K562 (cell line): ENCODE results near the gene TUBA1B. TPM values are rescaled to one million over a fixed set of nuclear protein-coding genes. Genes with fewer than 3 reads are reported as not detected.

Experiments
- ATAC-seq: fragments of 200-7000 bp; cut with Tn5 transposase; 3 replicates; pipeline ENCODE4 v1.9.1; 2020; ENCODE audit warnings: moderate library complexity
- BruUV-seq: library from RNA; stranded (reverse); fragments of 400-500 nt; replicated peaks from 2 replicates; lab custom pipeline; 2021; lab: Mats Ljungman, UMichigan
- CTCF ChIA-PET: fragments of 300-600 bp; formaldehyde crosslinking; extraction: SDS; loops from one replicate; lab custom pipeline; 2021; ENCODE audit warnings: low intra/inter-chr PET ratio; lab: Yijun Ruan, JAX
- POLR2A ChIA-PET: fragments of 300-600, 350-650 bp; sonication (Branson Sonifier 250); formaldehyde crosslinking; extraction: SDS; loops from one replicate; lab custom pipeline; 2021; ENCODE audit warnings: antibody characterized with exemption, inconsistent platforms; lab: Yijun Ruan, JAX
- DNase-seq, 4 experiments: peaks; one replicate each; pipeline versions ENCODE4 v3.0.0 to v3.0.0-alpha.2; 2011 to 2018; ENCODE audit warnings: low spot score in 3 of 4, mixed read lengths in 3 of 4; ENCODE audit errors: extremely low read depth in 1 of 4
- FAIRE-seq: peaks from 2 replicates; lab custom pipeline; 2011; peaks lifted over from hg19 to GRCh38; lab: Jason Lieb, UNC
- H2AFZ ChIP-seq: 2 replicates; pipeline ENCODE4 v1.6.0; 2011; ENCODE audit warnings: low read depth, low read length, control low read depth, inconsistent platforms
- H3K27ac ChIP-seq: fragments of 200-600 bp; 3 replicates; pipeline ENCODE4 v1.8.0; 2011; ENCODE audit warnings: low read depth, mild to moderate bottlenecking, control low read depth, inconsistent platforms, low read length, moderate library complexity, mixed read lengths; ENCODE audit errors: extremely low read depth
- H3K27me3 ChIP-seq, 2 experiments: fragments of 300-600 bp in 1 of 2; 2 replicates in 1 of 2; 3 replicates in 1 of 2; pipeline versions ENCODE4 v1.6.0 to v1.8.0; 2011; ENCODE audit warnings: inconsistent platforms in 2 of 2, low read length in 2 of 2, mild to moderate bottlenecking in 1 of 2, mixed read lengths in 1 of 2, moderate library complexity in 1 of 2; ENCODE audit not compliant: control insufficient read depth in 2 of 2, insufficient read depth in 2 of 2
- H3K36me3 ChIP-seq: fragments of 300-600 bp; 3 replicates; pipeline ENCODE4 v1.8.0; 2011; ENCODE audit warnings: mild to moderate bottlenecking, low read length, inconsistent platforms; ENCODE audit not compliant: control insufficient read depth, insufficient read depth
- H3K4me1 ChIP-seq, 2 experiments: fragments of 200-600 bp in 1 of 2; replicated peaks in 1 of 2; 2 replicates in 1 of 2; 3 replicates in 1 of 2; pipeline versions ENCODE4 v1.5.1 to v1.8.0; 2011; ENCODE audit warnings: inconsistent platforms in 2 of 2, low read length in 2 of 2, mild to moderate bottlenecking in 1 of 2, mixed read lengths in 1 of 2, moderate library complexity in 1 of 2; ENCODE audit not compliant: control insufficient read depth in 2 of 2, insufficient read depth in 2 of 2
- H3K4me2 ChIP-seq: 2 replicates; pipeline ENCODE4 v1.6.1; 2011; ENCODE audit warnings: low read length, control low read depth, inconsistent platforms, mixed read lengths; ENCODE audit not compliant: insufficient read depth
- H3K4me3 ChIP-seq: fragments of 200-600 bp; sonication (generic), shearing (Covaris generic); 2 replicates; pipeline ENCODE4 v1.5.1; 2016; ENCODE audit warnings: control low read depth, inconsistent platforms
- H3K79me2 ChIP-seq: fragments of 200-600 bp; 3 replicates; pipeline ENCODE4 v1.8.0; 2011; ENCODE audit warnings: low read length, inconsistent platforms; ENCODE audit not compliant: control insufficient read depth, insufficient read depth
- H3K9ac ChIP-seq, 2 experiments: 2 replicates each; pipeline versions ENCODE4 v1.6.0 to v1.6.1; 2011; ENCODE audit warnings: low read depth in 2 of 2, low read length in 2 of 2, control low read depth in 1 of 2, inconsistent platforms in 1 of 2, mild to moderate bottlenecking in 1 of 2, mixed read lengths in 1 of 2; ENCODE audit not compliant: insufficient read depth in 1 of 2
- H3K9me1 ChIP-seq: one replicate; pipeline ENCODE4 v1.6.0; 2011; ENCODE audit warnings: inconsistent platforms, mild to moderate bottlenecking, low read length, moderate library complexity; ENCODE audit not compliant: control insufficient read depth, insufficient read depth
- H3K9me3 ChIP-seq: replicated peaks from 2 replicates; pipeline ENCODE4 v1.5.1; 2011; ENCODE audit warnings: low read depth, low read length, inconsistent platforms; ENCODE audit not compliant: control insufficient read depth, insufficient read depth
- H4K20me1 ChIP-seq: replicated peaks from 2 replicates; pipeline ENCODE4 v1.6.1; 2011; ENCODE audit warnings: low read length, inconsistent platforms, mixed read lengths; ENCODE audit not compliant: control insufficient read depth, insufficient read depth
- CSDE1 ChIP-seq, 2 experiments: fragments of 450-650 bp; IDR thresholded peaks; 2 replicates each; pipeline ENCODE4 v1.6.1; 2016; ENCODE audit warnings: mild to moderate bottlenecking in 1 of 2
- ELF4 ChIP-seq: fragments of 450-650 bp; formaldehyde crosslinking; IDR thresholded peaks from 2 replicates; pipeline ENCODE4 v1.4.0; 2022; ENCODE audit warnings: missing genetic modification characterization
- MLLT1 ChIP-seq, 2 experiments: fragments of 450-650 bp; IDR thresholded peaks; 2 replicates each; pipeline ENCODE4 v1.6.1; 2016
- NR0B1 ChIP-seq: fragments of 450-650 bp; IDR thresholded peaks from one replicate; pipeline ENCODE4 v1.6.1; 2018; ENCODE audit warnings: mild to moderate bottlenecking, moderate library complexity; ENCODE audit not compliant: partially characterized antibody
- PHF8 ChIP-seq: fragments of 200-600 bp; sonication (generic); IDR thresholded peaks from 2 replicates; pipeline ENCODE4 v1.6.1; 2012; ENCODE audit warnings: mixed run types, mild to moderate bottlenecking, inconsistent platforms, low read length, moderate library complexity, borderline replicate concordance
- PYGO2 ChIP-seq: fragments of 450-650 bp; IDR thresholded peaks from 2 replicates; pipeline ENCODE4 v1.6.1; 2016; ENCODE audit warnings: mild to moderate bottlenecking, missing genetic modification characterization, moderate library complexity, missing compliant biosample characterization
- RBFOX2 ChIP-seq: fragments of 200-400 bp; formaldehyde crosslinking; IDR thresholded peaks from 2 replicates; pipeline ENCODE4 v1.6.1; 2017; ENCODE audit warnings: low read depth, mild to moderate bottlenecking, low read length, moderate library complexity
- RBM14 ChIP-seq: fragments of 200-400 bp; formaldehyde crosslinking; IDR thresholded peaks from 2 replicates; pipeline ENCODE4 v1.6.1; 2018; ENCODE audit warnings: low read depth, mild to moderate bottlenecking, low read length, moderate library complexity, borderline replicate concordance; ENCODE audit not compliant: insufficient read depth
- ZBTB8A ChIP-seq: fragments of 450-650 bp; IDR thresholded peaks from 2 replicates; pipeline ENCODE4 v1.6.1; 2018; ENCODE audit warnings: mild to moderate bottlenecking, moderate library complexity; ENCODE audit not compliant: partially characterized antibody
- ZNF431 ChIP-seq: sonication (generic); formaldehyde crosslinking; IDR thresholded peaks from 2 replicates; pipeline ENCODE4 v1.8.0; 2022; ENCODE audit warnings: mild to moderate bottlenecking, missing genetic modification reagents
- ZNF445 ChIP-seq: fragments of 250-450 bp; sonication (Bioruptor Pico); IDR thresholded peaks from 2 replicates; pipeline ENCODE4 v1.4.0; 2020; ENCODE audit warnings: low read depth, mild to moderate bottlenecking, moderate library complexity
- ZSCAN32 ChIP-seq: fragments of 450-650 bp; formaldehyde crosslinking; IDR thresholded peaks from 2 replicates; pipeline ENCODE4 v1.4.0; 2020; ENCODE audit warnings: mild to moderate bottlenecking, moderate library complexity
- whole genome bisulfite sequencing: fragments of 100-300 bp; shearing (Covaris generic); methylation state at CpG from one replicate; pipeline ENCODE4 v1.1.6; 2016; ENCODE audit warnings: low coverage, mixed read lengths; ENCODE audit not compliant: insufficient coverage; ENCODE audit errors: missing lambda C conversion rate; 5-methylcytosine and 5-hydroxymethylcytosine counted together
- in situ Hi-C: fragments of 300-500 bp; cut with MboI; formaldehyde crosslinking; loops from 4 replicates; pipeline ENCODE4 v1.15.0; 2018; ENCODE audit warnings: inconsistent platforms, mixed read lengths
- intact Hi-C: fragments of 100-400 bp; cut with micrococcal nuclease; formaldehyde crosslinking; loops from 2 replicates; pipeline ENCODE4 v1.14.2; 2022
- polyA plus RNA-seq, 8 experiments: library from polyadenylated mRNA; depleted of rRNA in 4 of 8; stranded (reverse) in 5 of 8; unstranded in 3 of 8; fragments of >200 nt; fragmentation: Nextera tagmentation in 2 of 8; fragmentation: Illumina TruSeq in 1 of 8; extraction: Ambion mirVana in 2 of 8; extraction: Trizol in 1 of 8; gene quantifications; 2 replicates each; pipeline versions ENCODE4 v1.2.1 to v1.2.3, GENCODE V29; 2011 to 2014; ENCODE audit warnings: inconsistent platforms in 1 of 8, missing spikeins in 1 of 8
- total RNA-seq, 7 experiments: library from RNA; depleted of rRNA in 6 of 7; stranded (reverse); fragments of >200 nt in 6 of 7; fragmentation: Illumina TruSeq in 2 of 7; extraction: Trizol in 2 of 7; gene quantifications; 2 replicates each; pipeline versions ENCODE4 v1.2.1 to v1.2.3, GENCODE V29; 2011 to 2021; ENCODE audit warnings: low replicate concordance in 1 of 7
- TF ChIP-seq, protein P1 (sequence below): fragments of 250-450 bp; sonication (Bioruptor Pico); IDR thresholded peaks from 2 replicates; pipeline ENCODE4 v1.9.0; 2021; ENCODE audit warnings: mild to moderate bottlenecking, inconsistent platforms
- TF ChIP-seq, protein P2 (sequence below): IDR thresholded peaks from 3 replicates; pipeline ENCODE4 v1.6.1; 2011; ENCODE audit warnings: borderline replicate concordance, mild to moderate bottlenecking, moderate library complexity; ENCODE audit not compliant: insufficient read length; ENCODE audit errors: extremely low read depth

Gene TUBA1B
- total and polyA plus RNA-seq, 9 of the 15 experiments (the other 6 are each of a cell fraction or from before 2014, with no cell fraction given), result 2,189 to 4,624 (median 2,628) TPM

DNA sequence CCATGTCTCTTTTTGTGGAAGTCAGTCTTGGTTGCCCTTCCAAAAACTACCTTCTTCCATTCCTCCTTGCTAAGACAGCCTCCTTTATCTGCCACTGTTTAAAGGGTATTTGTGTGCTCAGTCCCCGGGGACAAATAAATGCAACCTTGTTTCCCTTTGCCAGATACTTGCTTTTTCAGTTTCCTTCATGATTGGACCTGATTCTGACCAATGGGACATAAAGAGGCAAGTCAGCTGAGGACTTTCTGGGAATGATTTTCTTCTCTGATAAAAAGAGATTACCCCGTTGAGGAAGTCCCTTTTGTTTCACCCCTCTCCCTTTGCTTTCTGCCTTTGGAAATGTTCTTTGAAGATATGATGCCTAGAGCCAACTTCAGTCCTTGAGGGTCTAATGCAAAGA lies 7.4 kb upstream of the TUBA1B start:
- H3K79me2 ChIP-seq, result peaks cover 4% of the 10 kb centered on the region
- H3K9me3 ChIP-seq, result no peaks in the 10 kb centered on the region
- H3K4me2 ChIP-seq, result peak overlapping the region; percentile 40; the same call in 1 of the 2 replicates
- no peak overlapping the region for H3K4me3 ChIP-seq
- no peaks in the 10 kb centered on the region for H3K36me3 ChIP-seq
- no TSS peak for BruUV-seq
- CTCF ChIA-PET, result no interaction called here
- FAIRE-seq, result peak; percentile 71
- intact Hi-C loops, result loop anchor here (10.0 kb wide), 1 partner anchor 126 kb away; the partner anchor contains the start of gene TUBA1C
- H3K27me3 ChIP-seq, result no peaks in the 10 kb centered on the region
- no peak overlapping the region for H3K9ac ChIP-seq
- peak in 3 of 4 experiments; percentile 32 to 59 (median 44) for DNase-seq
- H3K27ac ChIP-seq, result peak overlapping the region; percentile 15; the same call in 2 of the 3 replicates
- H3K4me1 ChIP-seq, result peaks cover 6 to 15% of the 10 kb centered on the region in 2 experiments; a peak in 4 of 5 replicates
- WGBS, result 0% methylated on average over 2 of the region's 2 CpGs
- H4K20me1 ChIP-seq, result no peaks in the 10 kb centered on the region
- H2AFZ ChIP-seq, result peak overlapping the region; percentile 21; the same call in 1 of the 2 replicates
- no peaks in the 10 kb centered on the region for H3K9me1 ChIP-seq
- in situ Hi-C loops, result no loop called here
- ATAC-seq, result peak; percentile 85
- POLR2A ChIA-PET, result interaction anchor here (1.3 to 10.5 kb wide), 4 partner anchors 7 to 128 kb away, joined by 3 to 151 read pairs (median 6); partner anchors contain the start of gene TUBA1B
- TF ChIP-seq ZNF431, result no peak
- TF ChIP-seq RBFOX2, result no peak
- TF ChIP-seq RBM14, result no peak
- TF ChIP-seq ELF4 (CRISPR knock-in tag), result no peak
- TF ChIP-seq MLLT1 (IDR thresholded peaks at IDR 0.05), result no peak
- TF ChIP-seq NR0B1, result no peak
- TF ChIP-seq ZNF445 (CRISPR knock-in tag), result no peak
- no peak for TF ChIP-seq PYGO2
- TF ChIP-seq, protein P1, sequence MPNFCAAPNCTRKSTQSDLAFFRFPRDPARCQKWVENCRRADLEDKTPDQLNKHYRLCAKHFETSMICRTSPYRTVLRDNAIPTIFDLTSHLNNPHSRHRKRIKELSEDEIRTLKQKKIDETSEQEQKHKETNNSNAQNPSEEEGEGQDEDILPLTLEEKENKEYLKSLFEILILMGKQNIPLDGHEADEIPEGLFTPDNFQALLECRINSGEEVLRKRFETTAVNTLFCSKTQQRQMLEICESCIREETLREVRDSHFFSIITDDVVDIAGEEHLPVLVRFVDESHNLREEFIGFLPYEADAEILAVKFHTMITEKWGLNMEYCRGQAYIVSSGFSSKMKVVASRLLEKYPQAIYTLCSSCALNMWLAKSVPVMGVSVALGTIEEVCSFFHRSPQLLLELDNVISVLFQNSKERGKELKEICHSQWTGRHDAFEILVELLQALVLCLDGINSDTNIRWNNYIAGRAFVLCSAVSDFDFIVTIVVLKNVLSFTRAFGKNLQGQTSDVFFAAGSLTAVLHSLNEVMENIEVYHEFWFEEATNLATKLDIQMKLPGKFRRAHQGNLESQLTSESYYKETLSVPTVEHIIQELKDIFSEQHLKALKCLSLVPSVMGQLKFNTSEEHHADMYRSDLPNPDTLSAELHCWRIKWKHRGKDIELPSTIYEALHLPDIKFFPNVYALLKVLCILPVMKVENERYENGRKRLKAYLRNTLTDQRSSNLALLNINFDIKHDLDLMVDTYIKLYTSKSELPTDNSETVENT (CRISPR knock-in tag), result no peak
- TF ChIP-seq PHF8, result peak; percentile 17; the same call in 1 of the 2 replicates
- TF ChIP-seq ZBTB8A, result no peak
- TF ChIP-seq, protein P2, sequence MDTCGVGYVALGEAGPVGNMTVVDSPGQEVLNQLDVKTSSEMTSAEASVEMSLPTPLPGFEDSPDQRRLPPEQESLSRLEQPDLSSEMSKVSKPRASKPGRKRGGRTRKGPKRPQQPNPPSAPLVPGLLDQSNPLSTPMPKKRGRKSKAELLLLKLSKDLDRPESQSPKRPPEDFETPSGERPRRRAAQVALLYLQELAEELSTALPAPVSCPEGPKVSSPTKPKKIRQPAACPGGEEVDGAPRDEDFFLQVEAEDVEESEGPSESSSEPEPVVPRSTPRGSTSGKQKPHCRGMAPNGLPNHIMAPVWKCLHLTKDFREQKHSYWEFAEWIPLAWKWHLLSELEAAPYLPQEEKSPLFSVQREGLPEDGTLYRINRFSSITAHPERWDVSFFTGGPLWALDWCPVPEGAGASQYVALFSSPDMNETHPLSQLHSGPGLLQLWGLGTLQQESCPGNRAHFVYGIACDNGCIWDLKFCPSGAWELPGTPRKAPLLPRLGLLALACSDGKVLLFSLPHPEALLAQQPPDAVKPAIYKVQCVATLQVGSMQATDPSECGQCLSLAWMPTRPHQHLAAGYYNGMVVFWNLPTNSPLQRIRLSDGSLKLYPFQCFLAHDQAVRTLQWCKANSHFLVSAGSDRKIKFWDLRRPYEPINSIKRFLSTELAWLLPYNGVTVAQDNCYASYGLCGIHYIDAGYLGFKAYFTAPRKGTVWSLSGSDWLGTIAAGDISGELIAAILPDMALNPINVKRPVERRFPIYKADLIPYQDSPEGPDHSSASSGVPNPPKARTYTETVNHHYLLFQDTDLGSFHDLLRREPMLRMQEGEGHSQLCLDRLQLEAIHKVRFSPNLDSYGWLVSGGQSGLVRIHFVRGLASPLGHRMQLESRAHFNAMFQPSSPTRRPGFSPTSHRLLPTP, result no peak
- TF ChIP-seq ZSCAN32 (CRISPR knock-in tag), result no peak
- TF ChIP-seq CSDE1 (IDR thresholded peaks at IDR 0.05), result no peak
